Stomach smooth muscle (tissue), 2 donors: ENCODE results near the gene CD52.

Source experiments
- H3K27ac ChIP-seq: one replicate; pipeline ENCODE4 v1.7.0; 2013; ENCODE audit warnings: mild to moderate bottlenecking, low read length, inconsistent platforms
- H3K27me3 ChIP-seq, 2 donors: one replicate each; pipeline ENCODE4 v1.7.0; 2013; ENCODE audit warnings: low read length in 2 of 2; ENCODE audit not compliant: insufficient read depth in 2 of 2, control insufficient read depth in 1 of 2
- H3K36me3 ChIP-seq, 2 donors: one replicate each; pipeline ENCODE4 v1.7.0; 2013; ENCODE audit warnings: low read length in 2 of 2; ENCODE audit not compliant: control insufficient read depth in 2 of 2, insufficient read depth in 2 of 2
- H3K4me1 ChIP-seq: one replicate; pipeline ENCODE4 v1.7.0; 2013; ENCODE audit warnings: low read length; ENCODE audit not compliant: control insufficient read depth, insufficient read depth
- H3K4me3 ChIP-seq, 2 donors: one replicate each; pipeline ENCODE4 v1.7.0; 2013; ENCODE audit warnings: low read length in 2 of 2
- H3K9ac ChIP-seq, 2 donors: one replicate each; pipeline ENCODE4 v1.7.0; 2013; ENCODE audit warnings: low read length in 2 of 2, mild to moderate bottlenecking in 1 of 2
- H3K9me3 ChIP-seq, 2 donors: one replicate each; pipeline ENCODE4 v1.7.0; 2013; ENCODE audit warnings: low read length in 2 of 2; ENCODE audit not compliant: control insufficient read depth in 2 of 2
- donor health status: healthy.
- donor health status: Pancreatic carcinoma.

The CD52 gene

GRCh38 chr1:26284597-26285347, 33.0 kb upstream of the CD52 start:
- H3K9ac ChIP-seq, result no peak overlapping the region
- H3K36me3 ChIP-seq, result no peaks in the 10 kb centered on the region
- H3K9me3 ChIP-seq, result no peaks in the 10 kb centered on the region
- H3K27ac ChIP-seq, result no peak overlapping the region
- no peak overlapping the region for H3K4me3 ChIP-seq
- H3K4me1 ChIP-seq, result peaks cover 47% of the 10 kb centered on the region
- no peaks in the 10 kb centered on the region for H3K27me3 ChIP-seq

- H3K36me3 ChIP-seq, result no peaks in the 10 kb centered on the region
- H3K27ac ChIP-seq, result no peak overlapping the region
- no peak overlapping the region for H3K9ac ChIP-seq
- H3K9me3 ChIP-seq, result no peaks in the 10 kb centered on the region
- peaks cover 43% of the 10 kb centered on the region for H3K4me1 ChIP-seq
- no peak overlapping the region for H3K4me3 ChIP-seq
- no peaks in the 10 kb centered on the region for H3K27me3 ChIP-seq
Observed at GRCh38 chr1:26285366-26286063, 32.2 kb upstream of the CD52 start.

GRCh38 chr1:26286064-26286416, 31.7 kb upstream of the CD52 start:
- H3K4me1 ChIP-seq, result peaks cover 38% of the 10 kb centered on the region
- no peak overlapping the region for H3K9ac ChIP-seq
- H3K4me3 ChIP-seq, result no peak overlapping the region
- H3K27me3 ChIP-seq, result no peaks in the 10 kb centered on the region
- H3K36me3 ChIP-seq, result no peaks in the 10 kb centered on the region
- no peak overlapping the region for H3K27ac ChIP-seq
- no peaks in the 10 kb centered on the region for H3K9me3 ChIP-seq

GRCh38 chr1:26287033-26287711, 30.6 kb upstream of the CD52 start:
- peak overlapping the region in 1 of 2 donors; percentile 9 for H3K9ac ChIP-seq
- no peak overlapping the region for H3K27ac ChIP-seq
- no peaks in the 10 kb centered on the region for H3K9me3 ChIP-seq
- no peaks in the 10 kb centered on the region for H3K27me3 ChIP-seq
- no peaks in the 10 kb centered on the region for H3K36me3 ChIP-seq
- peaks cover 28% of the 10 kb centered on the region for H3K4me1 ChIP-seq
- no peak overlapping the region for H3K4me3 ChIP-seq

- peak overlapping the region; percentile 18 for H3K27ac ChIP-seq
- no peak overlapping the region for H3K4me3 ChIP-seq
- H3K9ac ChIP-seq, result no peak overlapping the region
- no peaks in the 10 kb centered on the region for H3K9me3 ChIP-seq
- H3K27me3 ChIP-seq, result no peaks in the 10 kb centered on the region
- peaks cover 25% of the 10 kb centered on the region for H3K4me1 ChIP-seq
- no peaks in the 10 kb centered on the region for H3K36me3 ChIP-seq
Observed at GRCh38 chr1:26287811-26288210, 29.9 kb upstream of the CD52 start.

GRCh38 chr1:26288311-26288941, 29.3 kb upstream of the CD52 start:
- Histone ChIP-seq H3K27ac (peak overlapping the region; percentile 18), H3K36me3 (no peaks in the 10 kb centered on the region)

GRCh38 chr1:26289158-26290059, 28.3 kb upstream of the CD52 start:
- H3K27ac ChIP-seq, result no peak overlapping the region
- H3K36me3 ChIP-seq, result no peaks in the 10 kb centered on the region
- H3K4me1 ChIP-seq, result peaks cover 23% of the 10 kb centered on the region

More at GRCh38 chr1:26288311-26288941, 29.3 kb upstream of the CD52 start:
- Histone ChIP-seq H3K27me3 (no peaks in the 10 kb centered on the region), H3K9me3 (no peaks in the 10 kb centered on the region), H3K9ac (no peak overlapping the region), H3K4me3 (no peak overlapping the region), H3K4me1 (peaks cover 25% of the 10 kb centered on the region)

GRCh38 chr1:26290122-26290881, 27.5 kb upstream of the CD52 start:
- H3K4me1 ChIP-seq, result peaks cover 15% of the 10 kb centered on the region
- no peaks in the 10 kb centered on the region for H3K27me3 ChIP-seq
- no peaks in the 10 kb centered on the region for H3K9me3 ChIP-seq
- H3K27ac ChIP-seq, result no peak overlapping the region
- no peak overlapping the region for H3K4me3 ChIP-seq
- no peaks in the 10 kb centered on the region for H3K36me3 ChIP-seq
- no peak overlapping the region for H3K9ac ChIP-seq

More at GRCh38 chr1:26289158-26290059, 28.3 kb upstream of the CD52 start:
- no peaks in the 10 kb centered on the region for H3K27me3 ChIP-seq
- no peak overlapping the region for H3K9ac ChIP-seq
- no peak overlapping the region for H3K4me3 ChIP-seq
- no peaks in the 10 kb centered on the region for H3K9me3 ChIP-seq

- Histone ChIP-seq H3K4me1 (peaks cover 12% of the 10 kb centered on the region), H3K9me3 (no peaks in the 10 kb centered on the region), H3K27ac (no peak overlapping the region), H3K36me3 (no peaks in the 10 kb centered on the region), H3K4me3 (no peak overlapping the region), H3K27me3 (no peaks in the 10 kb centered on the region), H3K9ac (no peak overlapping the region)
Observed at GRCh38 chr1:26290882-26291261, 26.9 kb upstream of the CD52 start.
